H9 (cell line): ENCODE data around the gene SLX4. TPM values are rescaled to one million over a fixed set of nuclear protein-coding genes. Genes with fewer than 3 reads are reported as not detected.

ENCODE experiments used
- DNase-seq: peaks from one replicate; pipeline ENCODE4 v3.0.0-alpha.2; 2017
- H2AFZ ChIP-seq: one replicate; pipeline ENCODE4 v1.6.1; 2013; ENCODE audit warnings: mild to moderate bottlenecking, low read length, control low read depth, moderate library complexity
- H2AK5ac ChIP-seq: 2 replicates; pipeline ENCODE4 v1.6.1; 2013; ENCODE audit warnings: low read length, control low read depth, mixed read lengths; ENCODE audit not compliant: insufficient read length
- H2BK120ac ChIP-seq: one replicate; pipeline ENCODE4 v1.6.1; 2013; ENCODE audit warnings: low read depth, mild to moderate bottlenecking, low read length, control low read depth, inconsistent platforms; ENCODE audit not compliant: poor library complexity, severe bottlenecking
- H2BK12ac ChIP-seq: 2 replicates; pipeline ENCODE4 v1.6.1; 2013; ENCODE audit warnings: low read length, control low read depth, mixed read lengths, low read depth; ENCODE audit not compliant: insufficient read length
- H2BK15ac ChIP-seq: 2 replicates; pipeline ENCODE4 v1.6.1; 2013; ENCODE audit warnings: low read depth, low read length, control low read depth
- H2BK20ac ChIP-seq: one replicate; pipeline ENCODE4 v1.6.1; 2013; ENCODE audit warnings: low read depth, mild to moderate bottlenecking, low read length, control low read depth, inconsistent platforms; ENCODE audit not compliant: poor library complexity, severe bottlenecking
- H2BK5ac ChIP-seq: 2 replicates; pipeline ENCODE4 v1.6.1; 2013; ENCODE audit warnings: low read length, control low read depth, mixed read lengths; ENCODE audit not compliant: insufficient read length
- H3K14ac ChIP-seq: 2 replicates; pipeline ENCODE4 v1.6.1; 2013; ENCODE audit warnings: low read length, control low read depth; ENCODE audit not compliant: insufficient read depth
- H3K18ac ChIP-seq: 2 replicates; pipeline ENCODE4 v1.6.1; 2013; ENCODE audit warnings: low read depth, mild to moderate bottlenecking, mixed read lengths, low read length, control low read depth; ENCODE audit not compliant: insufficient read length
- H3K23ac ChIP-seq: 2 replicates; pipeline ENCODE4 v1.6.1; 2013; ENCODE audit warnings: low read length, control low read depth, mixed read lengths, low read depth; ENCODE audit not compliant: insufficient read length
- H3K23me2 ChIP-seq: 2 replicates; pipeline ENCODE4 v1.6.1; 2013; ENCODE audit warnings: low read depth, mild to moderate bottlenecking, mixed read lengths, low read length, control low read depth; ENCODE audit not compliant: insufficient read length, poor library complexity, severe bottlenecking
- H3K27ac ChIP-seq: 2 replicates; pipeline ENCODE4 v1.5.1; 2013; ENCODE audit warnings: low read length, control low read depth, mixed read lengths, low read depth; ENCODE audit not compliant: insufficient read length
- H3K27me3 ChIP-seq: 2 replicates; pipeline ENCODE4 v1.6.1; 2013; ENCODE audit warnings: low read length, control low read depth, inconsistent platforms; ENCODE audit not compliant: insufficient read depth
- H3K4ac ChIP-seq: 2 replicates; pipeline ENCODE4 v1.6.1; 2013; ENCODE audit warnings: low read depth, mild to moderate bottlenecking, control low read depth, inconsistent platforms, low read length, moderate library complexity
- H3K4me1 ChIP-seq: 2 replicates; pipeline ENCODE4 v1.6.1; 2013; ENCODE audit warnings: low read length, control low read depth, inconsistent platforms; ENCODE audit not compliant: insufficient read depth
- H3K4me2 ChIP-seq: 2 replicates; pipeline ENCODE4 v1.6.1; 2013; ENCODE audit warnings: low read length, control low read depth, mixed read lengths; ENCODE audit not compliant: insufficient read length, insufficient read depth
- H3K56ac ChIP-seq: 2 replicates; pipeline ENCODE4 v1.6.1; 2013; ENCODE audit warnings: low read depth, mild to moderate bottlenecking, mixed read lengths, low read length, control low read depth; ENCODE audit not compliant: insufficient read length
- H3K79me1 ChIP-seq: 2 replicates; pipeline ENCODE4 v1.6.1; 2013; ENCODE audit warnings: low read depth, mild to moderate bottlenecking, moderate library complexity, low read length, control low read depth, inconsistent platforms; ENCODE audit not compliant: insufficient read depth, poor library complexity, severe bottlenecking
- H3K79me2 ChIP-seq: 2 replicates; pipeline ENCODE4 v1.6.1; 2013; ENCODE audit warnings: low read length, control low read depth, inconsistent platforms; ENCODE audit not compliant: insufficient read depth
- H3K9ac ChIP-seq: 2 replicates; pipeline ENCODE4 v1.6.1; 2013; ENCODE audit warnings: low read length, control low read depth, mixed read lengths; ENCODE audit not compliant: insufficient read length; ENCODE audit errors: extremely low read depth
- H3K9me3 ChIP-seq: one replicate; pipeline ENCODE4 v1.6.1; 2013; ENCODE audit warnings: low read depth, low read length, inconsistent platforms; ENCODE audit not compliant: control insufficient read depth
- H3T11ph ChIP-seq: one replicate; pipeline ENCODE4 v1.6.1; 2013; ENCODE audit warnings: mild to moderate bottlenecking, low read length, control low read depth, inconsistent platforms
- H4K20me1 ChIP-seq: one replicate; pipeline ENCODE4 v1.6.1; 2013; ENCODE audit not compliant: control insufficient read depth, insufficient read length, insufficient read depth
- H4K5ac ChIP-seq: 2 replicates; pipeline ENCODE4 v1.6.1; 2013; ENCODE audit warnings: low read depth, mild to moderate bottlenecking, mixed read lengths, low read length, control low read depth; ENCODE audit not compliant: insufficient read length
- H4K8ac ChIP-seq: replicated peaks from 2 replicates; pipeline ENCODE4 v1.6.1; 2013; ENCODE audit warnings: low read length, control low read depth, mixed read lengths, low read depth; ENCODE audit not compliant: insufficient read length
- H4K91ac ChIP-seq: 2 replicates; pipeline ENCODE4 v1.6.1; 2013; ENCODE audit warnings: low read depth, mild to moderate bottlenecking, moderate library complexity, mixed read lengths, low read length, control low read depth; ENCODE audit not compliant: insufficient read length
- H3K27ac Mint-ChIP-seq, 3 experiments: 2 replicates in 2 of 3; 3 replicates in 1 of 3; pipeline ENCODE4 v1.8.0; 2020 to 2021; ENCODE audit warnings: mixed read lengths in 3 of 3, mild to moderate bottlenecking in 1 of 3, moderate library complexity in 1 of 3
- H3K27me3 Mint-ChIP-seq: 2 replicates; pipeline ENCODE4 v1.8.0; 2021; ENCODE audit warnings: low read depth, mild to moderate bottlenecking, moderate library complexity, mixed read lengths
- H3K36me3 Mint-ChIP-seq, 3 experiments: 2 replicates in 2 of 3; 3 replicates in 1 of 3; pipeline ENCODE4 v1.8.0; 2020 to 2021; ENCODE audit warnings: low read depth in 3 of 3, mixed read lengths in 3 of 3; ENCODE audit not compliant: insufficient read depth in 1 of 3
- H3K4me1 Mint-ChIP-seq, 2 experiments: 2 replicates each; pipeline ENCODE4 v1.8.0; 2020; ENCODE audit warnings: mixed read lengths in 2 of 2
- H3K4me3 Mint-ChIP-seq, 2 experiments: 2 replicates in 1 of 2; 3 replicates in 1 of 2; pipeline ENCODE4 v1.8.0; 2020 to 2021; ENCODE audit warnings: mild to moderate bottlenecking in 2 of 2, mixed read lengths in 2 of 2, moderate library complexity in 1 of 2
- H3K9me3 Mint-ChIP-seq, 2 experiments: 2 replicates in 1 of 2; 3 replicates in 1 of 2; pipeline ENCODE4 v1.8.0; 2020; ENCODE audit warnings: mild to moderate bottlenecking in 2 of 2, mixed read lengths in 2 of 2, moderate library complexity in 1 of 2
- WGBS: extraction: QIAGEN DNeasy Blood & Tissue Kit; methylation state at CpG from one replicate; pipeline ENCODE4 v1.1.7; 2013; ENCODE audit warnings: missing lambda C conversion rate, low lambda C conversion rate, mixed read lengths; ENCODE audit not compliant: insufficient read length; ENCODE audit errors: extremely low coverage; 5-methylcytosine and 5-hydroxymethylcytosine counted together
- total RNA-seq: library from RNA; stranded (reverse); gene quantifications from 2 replicates; pipeline ENCODE4 v1.2.1, GENCODE V29; 2021
- TF ChIP-seq, protein P1 (sequence below): fragments of 200-600 bp; sonication (generic); conservative IDR thresholded peaks from 3 replicates; pipeline ENCODE4 v1.8.0; 2021; ENCODE audit warnings: antibody characterized with exemption, mild to moderate bottlenecking

SLX4 gene
- total RNA-seq, 1 experiment from 2014 or later = 9.9 TPM

GRCh38 chr16:3654249-3654991 lies 43.0 kb upstream of the SLX4 start, which contains the start of gene DNASE1:
Gene DNASE1 (plus strand): TSS chr16:3654691. CDS start chr16:3655374, 683 bp downstream.
- no peaks in the 10 kb centered on the region for H3K9me3 Mint-ChIP-seq
- H3T11ph ChIP-seq = no peak within 1 kb of the TSS
- no peak within 1 kb of the TSS for H3K56ac ChIP-seq
- TF ChIP-seq, protein P1, sequence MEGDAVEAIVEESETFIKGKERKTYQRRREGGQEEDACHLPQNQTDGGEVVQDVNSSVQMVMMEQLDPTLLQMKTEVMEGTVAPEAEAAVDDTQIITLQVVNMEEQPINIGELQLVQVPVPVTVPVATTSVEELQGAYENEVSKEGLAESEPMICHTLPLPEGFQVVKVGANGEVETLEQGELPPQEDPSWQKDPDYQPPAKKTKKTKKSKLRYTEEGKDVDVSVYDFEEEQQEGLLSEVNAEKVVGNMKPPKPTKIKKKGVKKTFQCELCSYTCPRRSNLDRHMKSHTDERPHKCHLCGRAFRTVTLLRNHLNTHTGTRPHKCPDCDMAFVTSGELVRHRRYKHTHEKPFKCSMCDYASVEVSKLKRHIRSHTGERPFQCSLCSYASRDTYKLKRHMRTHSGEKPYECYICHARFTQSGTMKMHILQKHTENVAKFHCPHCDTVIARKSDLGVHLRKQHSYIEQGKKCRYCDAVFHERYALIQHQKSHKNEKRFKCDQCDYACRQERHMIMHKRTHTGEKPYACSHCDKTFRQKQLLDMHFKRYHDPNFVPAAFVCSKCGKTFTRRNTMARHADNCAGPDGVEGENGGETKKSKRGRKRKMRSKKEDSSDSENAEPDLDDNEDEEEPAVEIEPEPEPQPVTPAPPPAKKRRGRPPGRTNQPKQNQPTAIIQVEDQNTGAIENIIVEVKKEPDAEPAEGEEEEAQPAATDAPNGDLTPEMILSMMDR = peak; percentile 92
- H3K4ac ChIP-seq = no peak within 1 kb of the TSS
- H3K4me1 Mint-ChIP-seq = peaks cover 20 to 28% of the 10 kb centered on the region in 2 experiments
- peaks cover 2% of the 10 kb centered on the region for H4K20me1 ChIP-seq
- no CpG with 5 or more reads among the region's 14 CpGs for WGBS
- no peaks in the 10 kb centered on the region for H3K79me1 ChIP-seq
- peak; percentile 86 for DNase-seq
- H2BK20ac ChIP-seq = no peak within 1 kb of the TSS
- no peak within 1 kb of the TSS for H2AFZ ChIP-seq
- H3K14ac ChIP-seq = no peak within 1 kb of the TSS; the same call in 1 of the 2 replicates
- no peak within 1 kb of the TSS for H3K27ac ChIP-seq
- no peak within 1 kb of the TSS for H3K23ac ChIP-seq
- peaks cover 32 to 67% (median 52%) of the 10 kb centered on the region in 3 experiments for H3K36me3 Mint-ChIP-seq
- no peak within 1 kb of the TSS for H2BK12ac ChIP-seq
- H4K91ac ChIP-seq = no peak within 1 kb of the TSS
- no peaks in the 10 kb centered on the region for H3K27me3 ChIP-seq
- H3K4me3 Mint-ChIP-seq = peak within 1 kb of the TSS in 1 of 2 experiments; percentile 21; a peak in 1 of 5 replicates
- H2BK15ac ChIP-seq = no peak within 1 kb of the TSS
- H3K4me2 ChIP-seq = no peak within 1 kb of the TSS
- H2AK5ac ChIP-seq = no peak within 1 kb of the TSS
- H3K79me2 ChIP-seq = no peaks in the 10 kb centered on the region
- no peak within 1 kb of the TSS for H4K5ac ChIP-seq
- H3K9ac ChIP-seq = no peak within 1 kb of the TSS
- H3K23me2 ChIP-seq = no peaks in the 10 kb centered on the region
- no peaks in the 10 kb centered on the region for H3K27me3 Mint-ChIP-seq
- H4K8ac ChIP-seq = no peak within 1 kb of the TSS
- no peak within 1 kb of the TSS for H2BK5ac ChIP-seq
- no peaks in the 10 kb centered on the region for H3K9me3 ChIP-seq
- H2BK120ac ChIP-seq = no peak within 1 kb of the TSS
- H3K18ac ChIP-seq = no peak within 1 kb of the TSS
- H3K27ac Mint-ChIP-seq = peak within 1 kb of the TSS; percentile 59 to 84 (median 77); a peak in 6 of 7 replicates
- H3K4me1 ChIP-seq = peaks cover 2% of the 10 kb centered on the region; the same call in 1 of the 2 replicates
